Measurements from ENCODE around the gene GRIN2C.
A peak's percentile ranks its signal among the peaks of the same experiment; 100 is the strongest.
"Not testable (repeated sequence)": the region's sequence is repeated elsewhere in the genome, so short reads cannot be mapped to it uniquely, and the experiment has no call there.

The GRIN2C gene

DNA sequence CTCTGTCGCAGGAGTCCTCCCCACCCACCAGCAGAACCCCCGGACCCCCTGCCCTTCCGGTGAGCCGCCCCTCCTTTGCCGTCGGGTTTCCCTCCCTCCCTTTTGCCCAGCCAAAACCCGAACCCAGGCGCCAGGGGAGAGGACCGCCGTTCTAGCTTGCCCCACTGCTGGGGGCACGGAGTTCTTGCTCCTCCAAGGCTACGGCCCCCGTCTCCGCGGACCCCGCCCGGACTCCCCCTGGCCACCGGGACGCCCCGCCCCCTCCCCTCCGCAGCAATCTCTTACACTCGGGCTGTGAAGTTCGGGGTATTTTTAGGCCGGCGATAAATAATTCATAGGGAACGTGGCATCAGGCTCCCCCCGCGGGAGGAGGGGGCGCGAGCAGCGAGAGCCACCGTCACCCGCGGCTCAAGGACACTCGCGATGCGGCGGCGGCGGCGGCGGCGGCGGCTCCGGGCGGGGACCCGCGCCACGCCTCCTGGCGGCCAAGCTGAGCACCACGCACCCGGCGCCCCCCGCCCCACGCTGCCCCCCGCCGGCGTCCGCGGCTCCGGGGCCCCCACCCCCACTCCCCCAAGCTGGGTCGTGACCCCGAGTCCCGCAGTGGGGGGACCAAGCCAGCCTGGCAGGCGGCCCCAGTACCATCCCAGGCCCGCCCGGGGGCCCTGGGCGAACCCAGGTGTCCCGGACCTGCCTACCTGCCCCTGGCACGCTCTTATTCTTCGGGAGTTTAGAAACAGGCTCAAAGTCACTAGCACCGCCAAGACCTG lies at the start of gene GRIN2C:
Gene GRIN2C, minus strand, starts transcription at position 427 of the 770 bp plus-strand sequence. CDS start 4,793 bp downstream, outside the sequence.
- H3K36me3 ChIP-seq (ENCODE audit: control insufficient read depth, insufficient read depth, low read length): peaks cover 4% of the 10 kb centered on the region; the same call in 1 of the 2 replicates
- H3K4me3 ChIP-seq (ENCODE audit: low read length): peak within 1 kb of the TSS; percentile 25; the same call in 1 of the 2 replicates
- no CpG with 5 or more reads among the region's 72 CpGs for WGBS (ENCODE audit: insufficient coverage, insufficient read length)
- no peaks in the 10 kb centered on the region for H3K9me3 ChIP-seq (ENCODE audit: control insufficient read depth, insufficient read depth, low read length)
- H3K27me3 ChIP-seq (ENCODE audit: control insufficient read depth, insufficient read depth, low read length): peaks cover 49% of the 10 kb centered on the region
- peaks cover 1% of the 10 kb centered on the region; the same call in 1 of the 2 replicates for H3K4me1 ChIP-seq (ENCODE audit: control insufficient read depth, insufficient read depth, low read length)
- H3K27ac ChIP-seq (ENCODE audit: low read length): no peak within 1 kb of the TSS
- DNase-seq (ENCODE audit: low read depth, low spot score): no peak

DNA sequence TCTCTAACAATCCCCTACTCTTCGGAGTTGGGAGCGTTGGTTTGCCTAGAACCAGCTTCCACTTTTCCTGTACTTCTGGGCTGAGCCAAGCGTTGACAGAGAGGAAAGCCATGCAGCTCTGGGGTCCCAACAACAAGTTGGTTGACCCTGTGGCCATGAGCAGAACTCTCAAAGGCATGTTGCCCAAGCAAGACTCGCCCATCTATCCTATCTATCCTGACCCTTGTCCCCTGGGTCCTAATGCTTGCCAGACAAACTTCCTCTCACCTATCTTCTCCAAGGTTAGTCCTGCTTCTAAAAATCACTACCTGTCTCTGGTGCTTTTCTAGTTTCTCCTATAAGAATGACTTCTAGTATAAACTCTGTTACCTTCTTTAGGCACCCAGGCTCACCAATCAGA lies 49.4 kb upstream of the GRIN2C start:
- H3K27me3 ChIP-seq (ENCODE audit: control insufficient read depth, insufficient read depth, low read length); H3K4me3 ChIP-seq (ENCODE audit: low read length); H3K36me3 ChIP-seq (ENCODE audit: control insufficient read depth, insufficient read depth, low read length); DNase-seq (ENCODE audit: low read depth, low spot score); H3K27ac ChIP-seq (ENCODE audit: low read length); H3K4me1 ChIP-seq (ENCODE audit: control insufficient read depth, insufficient read depth, low read length); H3K9me3 ChIP-seq (ENCODE audit: control insufficient read depth, insufficient read depth, low read length): not testable (repeated sequence)
- no CpG with 5 or more reads among the region's 4 CpGs for WGBS (ENCODE audit: insufficient coverage, insufficient read length)

DNA sequence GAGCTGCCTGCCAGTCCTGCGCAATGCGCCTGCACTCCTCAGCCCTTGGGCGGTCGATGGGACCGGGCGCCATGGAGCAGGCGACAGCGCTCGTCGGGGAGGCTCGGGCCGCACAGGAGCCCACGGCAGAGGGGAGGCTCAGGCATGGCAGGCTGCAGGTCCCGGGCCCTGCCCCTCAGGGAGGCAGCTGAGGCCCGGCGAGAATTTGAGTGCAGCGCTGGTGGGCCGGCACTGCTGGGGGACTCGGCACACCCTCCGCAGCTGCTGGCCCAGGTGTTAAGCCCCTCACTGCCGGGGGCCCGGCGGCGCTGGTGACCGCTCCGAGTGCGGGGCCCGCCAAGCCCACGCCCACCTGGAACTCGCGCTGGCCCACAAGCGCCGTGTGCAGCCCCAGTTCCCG lies 47.3 kb upstream of the GRIN2C start:
- no peaks in the 10 kb centered on the region for H3K36me3 ChIP-seq (ENCODE audit: control insufficient read depth, insufficient read depth, low read length)
- no peak overlapping the region for H3K4me3 ChIP-seq (ENCODE audit: low read length)
- WGBS (ENCODE audit: insufficient coverage, insufficient read length): no CpG with 5 or more reads among the region's 34 CpGs
- no peak overlapping the region for H3K27ac ChIP-seq (ENCODE audit: low read length)
- H3K4me1 ChIP-seq (ENCODE audit: control insufficient read depth, insufficient read depth, low read length): no peaks in the 10 kb centered on the region; the same call in 1 of the 2 replicates
- no peaks in the 10 kb centered on the region for H3K27me3 ChIP-seq (ENCODE audit: control insufficient read depth, insufficient read depth, low read length)
- no peaks in the 10 kb centered on the region for H3K9me3 ChIP-seq (ENCODE audit: control insufficient read depth, insufficient read depth, low read length)
- no peak for DNase-seq (ENCODE audit: low read depth, low spot score)

DNA sequence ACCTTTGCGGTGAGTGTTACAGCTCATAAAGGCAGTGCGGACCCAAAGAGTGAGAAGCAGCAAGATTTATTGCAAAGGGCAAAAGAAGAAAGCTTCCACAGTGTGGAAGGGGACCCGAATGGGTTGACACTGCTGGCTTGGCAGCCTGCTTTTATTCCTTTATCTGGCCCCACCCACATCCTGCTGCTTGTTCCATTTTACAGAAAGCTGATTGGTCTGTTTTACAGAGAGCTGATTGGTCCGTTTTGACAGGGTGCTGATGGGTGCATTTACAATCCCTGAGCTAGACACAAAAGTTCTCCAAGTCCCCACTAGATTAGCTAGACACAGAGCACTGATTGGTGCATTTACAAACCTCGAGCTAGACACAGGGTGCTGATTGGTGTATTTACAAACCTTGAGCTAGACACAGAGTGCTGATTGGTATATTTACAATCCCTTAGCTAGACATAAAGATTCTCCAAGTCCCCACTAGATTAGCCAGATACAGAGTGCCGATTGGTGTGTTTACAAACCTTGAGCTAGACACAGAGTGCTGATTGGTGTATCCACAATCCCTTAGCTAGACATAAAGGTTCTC lies 46.6 kb upstream of the GRIN2C start:
- not testable (repeated sequence) for DNase-seq (ENCODE audit: low read depth, low spot score); H3K4me1 ChIP-seq (ENCODE audit: control insufficient read depth, insufficient read depth, low read length); H3K27ac ChIP-seq (ENCODE audit: low read length); H3K4me3 ChIP-seq (ENCODE audit: low read length); H3K36me3 ChIP-seq (ENCODE audit: control insufficient read depth, insufficient read depth, low read length); H3K27me3 ChIP-seq (ENCODE audit: control insufficient read depth, insufficient read depth, low read length); H3K9me3 ChIP-seq (ENCODE audit: control insufficient read depth, insufficient read depth, low read length)
- no CpG with 5 or more reads among the region's 6 CpGs for WGBS (ENCODE audit: insufficient coverage, insufficient read length)

DNA sequence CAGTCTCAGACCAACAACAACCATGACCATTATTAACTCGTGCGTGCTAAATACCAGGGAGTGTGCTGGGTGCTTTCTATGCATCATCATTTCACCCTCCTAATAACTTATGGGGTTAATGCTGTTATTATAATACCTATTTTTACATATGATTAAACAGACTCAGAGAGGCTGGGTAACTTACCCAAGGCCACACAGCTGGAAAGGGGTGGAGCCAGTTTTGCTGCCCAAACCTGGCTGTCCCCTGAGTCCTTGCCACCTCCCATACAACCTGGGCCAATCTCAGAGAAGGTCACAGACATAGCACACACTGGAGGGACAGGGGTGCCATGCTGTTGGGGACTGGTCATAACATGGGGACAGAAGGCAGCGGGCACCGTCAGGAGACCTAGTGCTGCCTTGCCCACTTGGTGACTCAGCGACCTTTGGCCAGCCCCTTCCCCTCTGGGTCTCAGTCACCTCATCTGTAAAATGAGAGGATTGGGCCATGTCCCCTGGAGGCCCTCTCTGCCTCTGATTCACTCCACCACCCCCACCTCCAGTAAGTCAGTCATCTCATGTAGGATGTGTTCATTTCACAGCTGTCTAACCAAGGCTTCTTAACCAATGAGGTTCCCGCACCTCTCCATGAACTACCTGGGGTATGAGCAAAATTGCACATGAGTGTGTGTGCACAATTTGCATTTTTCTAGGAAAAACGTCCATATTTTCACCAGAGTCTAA lies 45.2 kb upstream of the GRIN2C start:
- no peak for DNase-seq (ENCODE audit: low read depth, low spot score)
- Histone ChIP-seq H3K9me3 (ENCODE audit: control insufficient read depth, insufficient read depth, low read length) (no peaks in the 10 kb centered on the region), H3K27me3 (ENCODE audit: control insufficient read depth, insufficient read depth, low read length) (no peaks in the 10 kb centered on the region), H3K27ac (ENCODE audit: low read length) (no peak overlapping the region), H3K36me3 (ENCODE audit: control insufficient read depth, insufficient read depth, low read length) (no peaks in the 10 kb centered on the region), H3K4me1 (ENCODE audit: control insufficient read depth, insufficient read depth, low read length) (no peaks in the 10 kb centered on the region; the same call in 1 of the 2 replicates), H3K4me3 (ENCODE audit: low read length) (no peak overlapping the region)
- WGBS (ENCODE audit: insufficient coverage, insufficient read length): no CpG with 5 or more reads among the region's 7 CpGs

DNA sequence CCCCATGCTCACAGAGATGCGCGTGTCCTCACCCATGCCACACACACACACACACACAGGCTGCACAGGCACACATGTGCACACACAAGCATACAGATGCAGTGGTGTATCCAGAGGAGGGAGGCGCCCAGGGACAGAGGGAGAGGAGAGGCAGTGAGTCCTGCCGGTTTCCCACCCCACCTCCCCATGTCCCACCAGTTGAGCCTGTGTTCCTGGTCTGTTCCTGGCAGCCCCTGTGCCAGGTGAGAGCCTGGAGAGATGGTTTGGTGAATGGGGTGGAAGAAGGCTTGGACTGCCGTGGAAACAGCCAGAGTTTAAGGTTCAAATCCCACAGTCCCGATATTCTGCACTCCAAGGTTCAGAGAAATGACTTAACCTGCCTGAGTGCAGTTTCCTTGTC lies 44.0 kb upstream of the GRIN2C start:
- no CpG with 5 or more reads among the region's 6 CpGs for WGBS (ENCODE audit: insufficient coverage, insufficient read length)
- no peaks in the 10 kb centered on the region for H3K27me3 ChIP-seq (ENCODE audit: control insufficient read depth, insufficient read depth, low read length)
- H3K9me3 ChIP-seq (ENCODE audit: control insufficient read depth, insufficient read depth, low read length): no peaks in the 10 kb centered on the region
- no peak overlapping the region for H3K27ac ChIP-seq (ENCODE audit: low read length)
- H3K4me3 ChIP-seq (ENCODE audit: low read length): no peak overlapping the region
- no peak for DNase-seq (ENCODE audit: low read depth, low spot score)
- no peaks in the 10 kb centered on the region for H3K36me3 ChIP-seq (ENCODE audit: control insufficient read depth, insufficient read depth, low read length)
- no peaks in the 10 kb centered on the region; the same call in 1 of the 2 replicates for H3K4me1 ChIP-seq (ENCODE audit: control insufficient read depth, insufficient read depth, low read length)

DNA sequence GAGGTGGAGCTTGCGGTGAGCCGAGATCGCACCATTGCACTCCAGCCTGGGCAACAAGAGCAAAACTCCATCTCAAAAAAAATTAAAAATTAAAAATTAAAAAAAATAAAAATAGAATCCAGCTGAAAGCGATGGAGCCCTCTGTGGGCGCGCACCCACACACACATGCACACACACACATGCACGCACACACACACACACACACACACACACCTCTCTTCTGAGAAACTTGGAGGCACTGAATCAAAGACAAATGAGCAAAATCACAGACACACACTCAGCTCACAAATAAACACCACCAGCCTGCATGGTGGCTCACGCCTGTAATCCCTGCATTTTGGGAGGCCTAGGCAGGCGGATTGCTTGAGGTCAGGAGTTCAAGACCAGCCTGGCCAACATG lies 43.3 kb upstream of the GRIN2C start:
- no peaks in the 10 kb centered on the region for H3K36me3 ChIP-seq (ENCODE audit: control insufficient read depth, insufficient read depth, low read length)
- no CpG with 5 or more reads among the region's 9 CpGs for WGBS (ENCODE audit: insufficient coverage, insufficient read length)
- H3K9me3 ChIP-seq (ENCODE audit: control insufficient read depth, insufficient read depth, low read length): no peaks in the 10 kb centered on the region
- H3K27ac ChIP-seq (ENCODE audit: low read length): no peak overlapping the region
- DNase-seq (ENCODE audit: low read depth, low spot score): no peak
- H3K4me1 ChIP-seq (ENCODE audit: control insufficient read depth, insufficient read depth, low read length): no peaks in the 10 kb centered on the region; the same call in 1 of the 2 replicates
- H3K27me3 ChIP-seq (ENCODE audit: control insufficient read depth, insufficient read depth, low read length): no peaks in the 10 kb centered on the region
- H3K4me3 ChIP-seq (ENCODE audit: low read length): no peak overlapping the region

DNA sequence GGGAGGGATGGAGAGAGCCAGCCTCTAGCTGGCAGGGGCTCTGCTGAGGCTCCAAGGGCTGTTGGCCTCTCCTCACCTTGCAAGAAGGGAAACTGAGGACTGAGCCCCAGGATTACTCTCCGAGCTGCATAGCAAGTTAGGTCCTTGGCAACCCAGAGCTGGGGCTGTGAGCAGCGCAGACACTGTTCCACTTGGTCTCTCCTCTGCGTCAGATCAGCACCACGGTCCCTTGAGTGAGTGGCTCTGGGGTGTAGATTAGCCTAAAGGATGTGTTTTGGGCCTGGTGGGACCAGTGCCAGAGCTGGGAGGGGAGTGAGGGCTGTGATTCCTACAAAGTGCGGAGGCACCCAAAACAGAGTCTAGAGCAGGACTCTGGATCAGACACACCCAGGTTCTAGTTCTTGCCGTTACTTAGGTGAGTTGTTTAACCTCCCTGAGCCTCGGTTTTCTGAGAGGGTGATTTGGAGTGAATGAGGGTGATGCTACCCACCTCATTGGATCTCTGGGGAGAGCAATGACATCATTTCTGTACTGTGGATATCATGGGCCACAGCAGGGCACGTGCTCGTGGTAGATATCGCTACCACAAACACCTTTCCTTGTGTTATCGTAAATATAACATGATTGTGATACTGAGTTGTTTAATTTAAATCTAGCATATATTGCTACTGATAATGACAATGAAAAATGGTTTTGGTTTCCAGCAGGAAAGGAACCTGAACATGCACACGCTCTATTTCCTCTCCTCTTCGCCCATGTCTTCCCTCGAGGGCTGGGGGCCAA lies 41.9 kb upstream of the GRIN2C start:
- DNase-seq (ENCODE audit: low read depth, low spot score): no peak
- WGBS (ENCODE audit: insufficient coverage, insufficient read length): no CpG with 5 or more reads among the region's 14 CpGs

DNA sequence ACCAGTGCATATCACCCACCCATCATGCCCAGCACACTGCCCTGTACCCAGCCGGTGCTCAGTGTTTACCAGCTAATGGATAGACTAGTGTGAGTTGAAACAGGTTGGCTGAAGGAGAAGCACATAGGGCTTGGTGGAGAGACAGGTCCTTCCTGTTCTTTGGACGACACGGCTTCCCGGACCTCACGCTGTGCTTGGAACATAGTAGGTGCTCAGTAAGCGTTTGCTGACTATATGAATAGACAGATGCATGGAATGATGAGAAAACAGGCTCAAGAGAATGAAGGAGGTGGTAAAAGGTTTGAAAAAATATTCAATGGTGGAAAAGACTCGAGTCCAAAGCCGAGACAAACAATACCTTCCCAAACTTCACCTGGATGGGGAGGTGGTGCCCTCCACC lies 40.5 kb upstream of the GRIN2C start:
- Histone ChIP-seq H3K4me3 (ENCODE audit: low read length) (no peak overlapping the region), H3K36me3 (ENCODE audit: control insufficient read depth, insufficient read depth, low read length) (no peaks in the 10 kb centered on the region), H3K9me3 (ENCODE audit: control insufficient read depth, insufficient read depth, low read length) (no peaks in the 10 kb centered on the region), H3K27me3 (ENCODE audit: control insufficient read depth, insufficient read depth, low read length) (no peaks in the 10 kb centered on the region), H3K27ac (ENCODE audit: low read length) (no peak overlapping the region), H3K4me1 (ENCODE audit: control insufficient read depth, insufficient read depth, low read length) (no peaks in the 10 kb centered on the region; the same call in 1 of the 2 replicates)
- no peak for DNase-seq (ENCODE audit: low read depth, low spot score)
- no CpG with 5 or more reads among the region's 8 CpGs for WGBS (ENCODE audit: insufficient coverage, insufficient read length)

More for the DNA sequence above, 41.9 kb upstream of the GRIN2C start:
- no peaks in the 10 kb centered on the region for H3K9me3 ChIP-seq (ENCODE audit: control insufficient read depth, insufficient read depth, low read length)
- no peaks in the 10 kb centered on the region; the same call in 1 of the 2 replicates for H3K4me1 ChIP-seq (ENCODE audit: control insufficient read depth, insufficient read depth, low read length)
- no peaks in the 10 kb centered on the region for H3K27me3 ChIP-seq (ENCODE audit: control insufficient read depth, insufficient read depth, low read length)
- H3K27ac ChIP-seq (ENCODE audit: low read length): no peak overlapping the region
- H3K36me3 ChIP-seq (ENCODE audit: control insufficient read depth, insufficient read depth, low read length): no peaks in the 10 kb centered on the region
- H3K4me3 ChIP-seq (ENCODE audit: low read length): no peak overlapping the region

Data from iPS DF 6.9 (cell line).